Subcutaneous abdominal adipose tissue (tissue), 5 donors: ENCODE data around the gene PTPRG.

Experiments used
- H3K27ac ChIP-seq: one replicate; pipeline ENCODE4 v1.7.0; 2013; ENCODE audit warnings: low read depth, mild to moderate bottlenecking, inconsistent platforms, low read length, moderate library complexity
- H3K27me3 ChIP-seq, 5 donors: one replicate each; pipeline ENCODE4 v1.7.0; 2013; ENCODE audit warnings: low read length in 5 of 5, inconsistent platforms in 1 of 5; ENCODE audit not compliant: control insufficient read depth in 5 of 5, insufficient read depth in 4 of 5
- H3K36me3 ChIP-seq, 5 donors: one replicate each; pipeline ENCODE4 v1.7.0; 2013; ENCODE audit warnings: low read length in 5 of 5; ENCODE audit not compliant: control insufficient read depth in 5 of 5, insufficient read depth in 5 of 5
- H3K4me1 ChIP-seq, 5 donors: one replicate each; pipeline ENCODE4 v1.7.0; 2013; ENCODE audit warnings: low read length in 5 of 5, mild to moderate bottlenecking in 3 of 5, moderate library complexity in 1 of 5; ENCODE audit not compliant: control insufficient read depth in 5 of 5, insufficient read depth in 5 of 5
- H3K4me3 ChIP-seq, 5 donors: one replicate each; pipeline ENCODE4 v1.7.0; 2013; ENCODE audit warnings: low read length in 5 of 5, low read depth in 1 of 5
- H3K9ac ChIP-seq, 5 donors: one replicate each; pipeline ENCODE4 v1.7.0; 2013; ENCODE audit warnings: low read length in 5 of 5, mild to moderate bottlenecking in 4 of 5, moderate library complexity in 3 of 5
- H3K9me3 ChIP-seq, 5 donors: one replicate each; pipeline ENCODE4 v1.7.0; 2013; ENCODE audit warnings: low read length in 5 of 5; ENCODE audit not compliant: control insufficient read depth in 5 of 5
- donor health status: healthy.
- donor health status: healthy.
- donor health status: healthy.
- donor health status: healthy.
- donor health status: healthy.

The PTPRG gene

DNA sequence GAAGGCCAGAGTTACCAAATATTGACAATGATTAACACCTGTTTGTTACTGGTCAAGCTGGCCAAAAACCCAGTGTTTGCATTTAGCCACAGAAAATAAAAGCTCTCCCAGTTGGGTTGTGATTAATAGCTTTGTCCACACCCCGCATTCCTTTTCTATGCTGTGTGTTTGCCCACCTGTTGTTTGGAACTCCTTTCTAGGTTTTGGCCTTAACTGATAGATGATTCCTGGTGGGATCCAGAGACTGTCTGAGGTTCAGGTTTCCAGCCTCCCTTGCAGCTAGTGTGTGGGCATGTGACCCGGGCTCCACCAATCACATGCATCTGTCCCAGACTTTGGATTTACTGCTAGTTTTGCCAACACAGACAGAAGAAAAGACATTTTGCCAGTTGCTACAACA lies 83.8 kb downstream of the PTPRG start:
- Histone ChIP-seq H3K9me3 (peaks cover 0 to 5% (median 0%) of the 10 kb centered on the region in 5 donors), H3K4me3 (no peak overlapping the region), H3K36me3 (no peaks in the 10 kb centered on the region), H3K4me1 (peaks cover 0 to 19% (median 8%) of the 10 kb centered on the region in 5 donors), H3K27me3 (no peaks in the 10 kb centered on the region), H3K9ac (no peak overlapping the region), H3K27ac (no peak overlapping the region)

DNA sequence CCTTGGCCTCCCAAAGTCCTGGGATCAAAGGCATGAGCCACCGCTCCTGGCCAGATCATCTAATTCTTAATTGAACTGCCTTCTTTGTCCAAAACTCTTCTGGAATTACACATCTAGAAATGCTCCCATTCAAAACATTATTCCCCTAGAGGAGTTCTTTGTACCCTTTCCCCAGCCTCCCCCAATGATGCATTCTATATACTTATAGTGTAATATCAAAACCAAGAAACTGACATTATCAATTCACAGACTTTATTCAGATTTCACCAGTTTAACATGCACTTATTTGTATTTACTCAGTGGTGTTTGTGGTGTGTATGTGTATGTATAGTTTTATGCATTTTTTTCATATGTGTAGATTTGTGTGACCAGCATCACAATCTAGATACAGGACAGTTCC lies 85.0 kb downstream of the PTPRG start:
- Histone ChIP-seq H3K4me1 (peaks cover 0 to 23% (median 13%) of the 10 kb centered on the region in 5 donors), H3K9me3 (peaks cover 0 to 5% (median 0%) of the 10 kb centered on the region in 5 donors)

DNA sequence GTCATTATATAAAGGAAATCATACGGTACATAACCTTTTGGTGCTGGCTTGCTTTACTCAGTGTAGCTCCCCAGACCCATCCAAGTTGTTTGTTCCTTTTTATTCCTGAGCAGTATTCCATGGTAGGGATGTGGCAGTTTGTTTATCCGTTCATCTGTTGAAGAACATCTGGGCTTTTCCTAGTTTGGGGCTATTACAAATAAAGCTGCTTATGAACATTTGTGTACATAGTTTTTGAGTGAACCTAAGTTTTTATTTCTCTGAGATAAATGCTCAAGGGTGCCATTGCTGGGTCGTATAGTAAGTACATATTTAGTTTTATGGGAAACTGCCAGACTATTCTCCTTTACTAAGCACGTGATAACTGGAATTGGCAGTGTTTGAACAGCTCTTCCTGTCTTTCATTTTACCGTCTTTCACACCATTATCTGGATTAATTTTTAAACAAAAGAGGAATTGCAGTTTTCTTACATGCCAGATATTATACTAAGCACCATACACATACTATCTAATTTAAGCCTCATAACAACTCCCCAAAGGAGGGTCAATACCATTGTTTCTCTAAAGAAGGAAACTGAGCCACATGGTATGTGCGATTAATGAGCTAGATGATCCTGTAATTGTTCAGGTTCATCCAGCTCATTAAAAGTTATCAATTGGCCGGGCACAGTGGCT lies 85.6 kb downstream of the PTPRG start:
- no peak overlapping the region for H3K4me3 ChIP-seq
- H3K27me3 ChIP-seq = no peaks in the 10 kb centered on the region
- H3K27ac ChIP-seq = no peak overlapping the region
- no peaks in the 10 kb centered on the region for H3K36me3 ChIP-seq
- H3K4me1 ChIP-seq = peaks cover 0 to 23% (median 13%) of the 10 kb centered on the region in 5 donors
- H3K9me3 ChIP-seq = peaks cover 0 to 5% (median 0%) of the 10 kb centered on the region in 5 donors
- no peak overlapping the region for H3K9ac ChIP-seq

More for the DNA sequence above, 85.0 kb downstream of the PTPRG start:
- Histone ChIP-seq H3K36me3 (no peaks in the 10 kb centered on the region), H3K9ac (no peak overlapping the region), H3K27ac (no peak overlapping the region), H3K4me3 (no peak overlapping the region), H3K27me3 (no peaks in the 10 kb centered on the region)

DNA sequence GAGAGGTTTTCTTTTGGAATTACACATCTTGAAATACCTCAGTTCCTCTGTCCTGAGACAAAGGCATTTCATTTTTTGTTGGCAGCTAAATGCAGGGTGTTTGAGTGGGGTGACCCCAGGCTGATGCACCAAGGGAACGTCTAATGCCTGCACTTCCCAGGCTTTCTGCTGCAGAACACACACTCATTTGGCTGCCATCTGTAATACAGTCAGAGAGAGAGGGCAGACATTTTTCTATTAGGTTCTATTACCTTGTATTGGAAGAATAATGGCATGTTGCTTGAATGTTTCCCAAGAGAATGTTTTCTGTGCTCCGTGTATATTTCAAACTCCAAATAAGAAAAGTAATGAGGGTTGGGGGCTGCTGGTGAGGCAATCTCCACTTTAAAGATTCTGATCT lies 87.1 kb downstream of the PTPRG start:
- Histone ChIP-seq H3K27ac (no peak overlapping the region), H3K4me3 (no peak overlapping the region), H3K4me1 (peaks cover 0 to 23% (median 17%) of the 10 kb centered on the region in 5 donors), H3K36me3 (no peaks in the 10 kb centered on the region), H3K9ac (no peak overlapping the region), H3K9me3 (peaks cover 0 to 5% (median 0%) of the 10 kb centered on the region in 5 donors), H3K27me3 (no peaks in the 10 kb centered on the region)

DNA sequence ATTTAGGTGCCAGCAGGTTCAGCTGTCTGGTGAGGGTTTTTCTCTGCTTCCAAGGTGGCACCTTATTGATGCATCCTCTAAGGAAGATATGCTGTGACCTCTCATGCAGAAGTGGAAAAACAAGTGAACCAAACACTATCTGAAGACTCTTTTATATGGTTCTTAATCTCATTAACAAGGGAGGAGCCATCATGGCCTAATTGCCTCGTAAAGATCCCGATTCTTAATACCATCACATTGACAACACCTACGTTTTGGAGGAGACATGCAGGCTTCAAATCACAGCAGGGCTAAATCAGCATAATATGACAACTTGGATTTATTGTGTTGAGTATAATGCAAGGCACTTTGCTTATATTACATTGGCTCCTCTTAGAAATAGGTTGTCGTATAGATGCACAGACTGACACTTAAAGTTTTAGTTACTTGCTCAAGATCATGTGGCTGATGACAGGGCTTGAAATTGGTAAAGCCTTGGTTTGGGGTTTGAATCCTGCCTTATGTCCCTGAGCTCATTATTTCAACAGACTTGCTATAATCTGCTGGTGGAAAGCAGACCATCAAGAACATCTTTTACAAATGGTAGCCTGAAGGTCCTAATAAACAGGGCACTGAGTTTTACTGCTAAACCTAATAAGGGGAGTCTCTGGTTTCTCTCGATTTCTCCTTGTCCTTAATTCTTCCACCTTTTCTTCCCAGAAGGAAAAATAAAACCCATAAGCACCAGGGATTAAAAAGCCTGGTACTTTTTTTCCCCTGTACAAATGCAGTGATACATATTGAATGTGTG lies 88.2 kb downstream of the PTPRG start:
- Histone ChIP-seq H3K9ac (no peak overlapping the region), H3K9me3 (peaks cover 0 to 5% (median 0%) of the 10 kb centered on the region in 5 donors), H3K4me3 (no peak overlapping the region), H3K27ac (no peak overlapping the region), H3K4me1 (peaks cover 0 to 23% (median 17%) of the 10 kb centered on the region in 5 donors), H3K27me3 (no peaks in the 10 kb centered on the region), H3K36me3 (no peaks in the 10 kb centered on the region)

DNA sequence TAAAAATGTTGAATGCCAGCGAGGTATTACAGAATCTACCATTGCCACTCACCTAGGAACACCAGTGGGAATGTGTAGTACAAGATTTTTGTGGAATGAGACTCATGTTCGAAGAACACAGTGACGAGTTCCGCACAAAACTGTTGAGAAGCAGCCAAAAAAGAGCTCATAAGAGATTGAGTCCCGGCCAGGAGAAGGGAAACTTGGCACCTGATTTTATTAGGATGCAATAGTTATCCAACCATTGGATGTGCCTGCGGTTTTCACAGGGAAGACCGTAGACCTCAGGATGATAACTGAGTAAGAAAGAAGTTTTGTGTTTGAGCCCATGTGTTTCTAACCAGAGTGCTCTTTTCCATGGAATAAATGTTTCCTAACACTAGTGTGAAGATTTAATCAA lies 88.9 kb downstream of the PTPRG start:
- H3K27ac ChIP-seq = no peak overlapping the region
- no peak overlapping the region for H3K4me3 ChIP-seq

DNA sequence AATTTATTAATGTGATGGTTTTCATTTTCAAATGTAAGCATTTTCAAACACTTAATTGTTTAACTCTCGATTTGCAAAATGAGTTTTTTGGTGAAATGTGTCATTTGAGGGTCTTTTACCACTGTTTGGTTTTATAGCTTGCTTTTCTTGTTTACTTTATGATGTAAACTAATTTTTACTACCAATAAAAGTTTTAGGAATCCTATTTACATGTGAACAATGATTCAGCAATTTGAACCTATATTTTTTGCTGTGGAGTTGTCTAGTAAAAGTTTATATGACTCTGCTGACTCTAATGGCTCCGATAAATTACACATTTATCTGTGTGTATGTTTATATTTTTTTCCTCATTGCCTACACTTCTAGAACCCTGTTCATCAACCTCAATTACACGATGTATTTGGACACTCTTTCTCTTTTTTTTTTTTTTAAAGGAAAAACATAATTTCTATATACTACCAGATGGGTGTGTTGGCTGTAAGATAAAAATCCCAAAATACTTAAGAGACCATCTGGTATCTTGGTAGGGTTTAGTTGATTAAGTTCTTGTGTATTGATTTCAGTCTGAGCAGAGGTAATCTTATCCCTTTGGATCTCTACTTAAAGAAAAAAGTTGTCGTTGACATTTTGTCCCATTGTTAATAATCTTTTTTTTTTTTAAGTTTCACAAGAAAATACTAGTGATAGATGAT lies 89.5 kb downstream of the PTPRG start:
- Histone ChIP-seq H3K9ac (no peak overlapping the region), H3K4me1 (peaks cover 0 to 23% (median 17%) of the 10 kb centered on the region in 5 donors), H3K9me3 (no peaks in the 10 kb centered on the region), H3K27ac (no peak overlapping the region), H3K36me3 (no peaks in the 10 kb centered on the region), H3K4me3 (no peak overlapping the region), H3K27me3 (no peaks in the 10 kb centered on the region)

More for the DNA sequence above, 88.9 kb downstream of the PTPRG start:
- Histone ChIP-seq H3K27me3 (no peaks in the 10 kb centered on the region), H3K9ac (no peak overlapping the region), H3K36me3 (no peaks in the 10 kb centered on the region), H3K4me1 (peaks cover 0 to 23% (median 17%) of the 10 kb centered on the region in 5 donors), H3K9me3 (peaks cover 0 to 3% (median 0%) of the 10 kb centered on the region in 5 donors)

DNA sequence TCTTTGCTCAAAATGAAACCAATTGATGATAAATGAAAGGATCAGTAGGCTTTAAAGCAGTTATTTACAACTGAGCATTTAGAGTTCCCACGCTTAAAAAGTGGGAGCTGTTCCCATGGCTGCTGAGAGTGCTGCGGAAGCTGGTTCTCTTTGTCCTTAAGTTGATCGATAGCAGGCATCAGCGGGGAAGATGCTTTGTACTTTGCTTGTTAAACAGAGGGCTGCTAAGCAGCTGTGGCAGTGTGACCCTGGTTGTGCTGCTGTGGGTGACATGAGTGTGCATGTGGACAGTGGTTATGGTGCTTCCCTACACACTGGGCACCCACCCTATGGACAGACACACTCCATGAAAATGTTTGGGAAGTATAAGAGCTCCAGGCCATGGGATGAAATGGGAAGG lies 96.3 kb downstream of the PTPRG start:
- H3K27me3 ChIP-seq = no peaks in the 10 kb centered on the region
- H3K9me3 ChIP-seq = peaks cover 0 to 4% (median 0%) of the 10 kb centered on the region in 5 donors
- H3K27ac ChIP-seq = no peak overlapping the region
- H3K36me3 ChIP-seq = no peaks in the 10 kb centered on the region
- H3K9ac ChIP-seq = no peak overlapping the region
- H3K4me1 ChIP-seq = peaks cover 0 to 6% (median 1%) of the 10 kb centered on the region in 5 donors
- no peak overlapping the region for H3K4me3 ChIP-seq

DNA sequence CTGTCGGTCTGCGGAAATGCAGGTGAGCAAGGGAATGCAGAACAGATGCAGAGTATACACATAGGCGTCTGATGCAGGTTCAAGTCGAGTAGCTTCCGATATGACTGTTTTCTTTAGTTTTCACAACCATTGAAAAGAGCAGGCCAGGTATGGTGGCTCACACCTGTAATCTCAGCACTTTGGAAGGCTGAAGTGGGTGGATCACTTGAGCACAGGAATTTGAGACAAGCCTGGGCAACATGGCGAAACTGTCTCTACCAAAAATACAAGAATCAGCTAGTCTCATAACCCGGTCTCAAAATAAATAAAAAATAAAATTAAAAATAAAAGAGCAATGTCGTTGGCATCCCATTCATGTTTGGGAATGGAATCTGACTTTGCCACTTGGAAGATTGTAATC lies 101.5 kb downstream of the PTPRG start:
- peaks cover 0 to 15% (median 7%) of the 10 kb centered on the region in 5 donors for H3K4me1 ChIP-seq
- no peaks in the 10 kb centered on the region for H3K27me3 ChIP-seq
- no peak overlapping the region for H3K4me3 ChIP-seq
- no peak overlapping the region for H3K9ac ChIP-seq
- no peaks in the 10 kb centered on the region for H3K36me3 ChIP-seq
- peaks cover 0 to 4% (median 0%) of the 10 kb centered on the region in 5 donors for H3K9me3 ChIP-seq
- H3K27ac ChIP-seq = no peak overlapping the region
